ENCODE data around the gene ADAMTS4.

DNA sequence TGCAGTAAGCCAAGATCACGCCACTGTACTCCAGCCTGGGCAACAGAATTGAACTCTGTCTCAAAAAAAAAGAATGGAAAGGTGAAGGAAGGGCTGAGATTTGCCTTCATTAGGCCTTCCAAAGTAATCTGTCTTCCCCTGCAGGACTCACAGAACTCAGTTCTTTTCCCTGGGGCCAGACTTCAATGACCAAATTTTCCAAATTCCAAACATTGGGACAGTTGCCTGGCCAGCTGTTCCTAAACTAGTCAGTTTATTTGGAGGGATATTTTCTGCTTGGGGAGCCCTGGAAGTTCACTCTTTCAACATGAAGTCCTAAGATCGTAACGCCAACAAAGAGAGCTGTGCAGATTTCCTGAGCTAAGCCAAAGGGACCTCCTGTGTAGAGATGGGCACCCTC lies 61.0 kb downstream of the ADAMTS4 start:
- TF ChIP-seq, protein P1, sequence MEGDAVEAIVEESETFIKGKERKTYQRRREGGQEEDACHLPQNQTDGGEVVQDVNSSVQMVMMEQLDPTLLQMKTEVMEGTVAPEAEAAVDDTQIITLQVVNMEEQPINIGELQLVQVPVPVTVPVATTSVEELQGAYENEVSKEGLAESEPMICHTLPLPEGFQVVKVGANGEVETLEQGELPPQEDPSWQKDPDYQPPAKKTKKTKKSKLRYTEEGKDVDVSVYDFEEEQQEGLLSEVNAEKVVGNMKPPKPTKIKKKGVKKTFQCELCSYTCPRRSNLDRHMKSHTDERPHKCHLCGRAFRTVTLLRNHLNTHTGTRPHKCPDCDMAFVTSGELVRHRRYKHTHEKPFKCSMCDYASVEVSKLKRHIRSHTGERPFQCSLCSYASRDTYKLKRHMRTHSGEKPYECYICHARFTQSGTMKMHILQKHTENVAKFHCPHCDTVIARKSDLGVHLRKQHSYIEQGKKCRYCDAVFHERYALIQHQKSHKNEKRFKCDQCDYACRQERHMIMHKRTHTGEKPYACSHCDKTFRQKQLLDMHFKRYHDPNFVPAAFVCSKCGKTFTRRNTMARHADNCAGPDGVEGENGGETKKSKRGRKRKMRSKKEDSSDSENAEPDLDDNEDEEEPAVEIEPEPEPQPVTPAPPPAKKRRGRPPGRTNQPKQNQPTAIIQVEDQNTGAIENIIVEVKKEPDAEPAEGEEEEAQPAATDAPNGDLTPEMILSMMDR (IDR thresholded peaks at IDR 0.05): no peak
- TF ChIP-seq POLR2A (IDR thresholded peaks at IDR 0.05): no peak

Measured in lower leg skin (tissue), 3 donors.